ENCODE measurements around the gene LDAH. TPM values are rescaled to one million over a fixed set of nuclear protein-coding genes. Genes with fewer than 3 reads are reported as not detected.

LDAH gene
- total and polyA plus RNA-seq, 2 experiments from 2014 or later: 15.2 to 21.1 TPM

DNA sequence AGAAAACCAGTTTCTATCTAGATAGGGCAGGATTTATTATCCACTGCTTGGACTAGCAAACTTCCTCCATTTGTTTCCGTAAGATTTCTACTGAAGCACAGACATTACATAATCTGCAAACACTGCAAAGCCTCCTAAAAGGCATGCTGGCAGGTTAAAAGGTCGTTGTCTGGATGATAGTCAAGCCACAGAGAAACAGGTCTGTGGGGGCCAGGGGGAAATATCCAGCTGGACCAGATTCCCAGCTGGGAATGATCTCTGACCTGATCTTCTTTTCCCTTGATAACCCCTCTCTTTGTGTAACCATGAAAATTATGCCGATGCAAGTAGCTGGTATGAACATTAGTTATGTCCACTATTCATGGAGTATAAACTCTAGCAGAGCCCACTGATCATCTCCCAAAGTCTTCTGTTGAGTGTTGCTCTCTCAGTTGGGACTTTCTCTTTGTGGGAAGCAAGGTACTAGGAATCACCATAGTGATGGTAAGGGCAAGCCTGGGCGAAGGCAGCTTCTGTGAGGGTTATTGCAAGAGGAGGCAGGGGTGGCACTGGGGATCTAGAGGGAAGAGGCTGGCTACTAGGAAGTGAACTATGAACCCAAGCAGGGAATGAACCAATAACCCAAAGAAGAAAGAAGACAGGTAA, 94.7 kb downstream of the LDAH start:
- TF ChIP-seq CTCF (IDR thresholded peaks at IDR 0.05; ENCODE audit: low read depth, low read length): no peak
- Histone ChIP-seq H3K9me3 (ENCODE audit: low read depth) (no peaks in the 10 kb centered on the region), H3K4me1 (ENCODE audit: low read depth) (peaks cover 10% of the 10 kb centered on the region), H3K36me3 (no peaks in the 10 kb centered on the region), H3K27ac (peak overlapping the region; percentile 70), H3K27me3 (no peaks in the 10 kb centered on the region), H3K4me3 (no peak overlapping the region)
- DNase-seq (ENCODE audit: low read depth in 1 of 2, low spot score in 1 of 2): peak; percentile 22 to 31

DNA sequence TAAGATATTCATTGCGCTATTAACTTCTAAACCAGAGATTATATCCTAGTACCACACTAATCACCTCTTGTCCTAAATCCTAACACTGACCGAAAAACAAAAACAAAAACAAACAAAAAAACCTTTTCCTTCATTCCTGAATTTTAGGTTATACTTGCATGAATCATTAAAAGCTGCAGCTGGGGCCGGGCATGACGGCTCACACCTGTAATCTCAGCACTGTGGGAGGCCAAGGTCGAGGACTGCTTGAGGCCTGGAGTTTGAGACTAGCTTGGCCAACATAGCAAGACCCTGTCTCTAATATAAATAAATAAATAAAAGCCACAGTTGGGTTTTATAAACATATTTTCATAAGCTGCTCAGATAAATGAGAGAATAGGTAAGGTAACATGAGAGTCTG, 96.0 kb downstream of the LDAH start:
- H3K36me3 ChIP-seq: no peaks in the 10 kb centered on the region
- H3K27ac ChIP-seq: no peak overlapping the region
- TF ChIP-seq CTCF (IDR thresholded peaks at IDR 0.05; ENCODE audit: low read depth, low read length): no peak
- no peak overlapping the region for H3K4me3 ChIP-seq
- H3K27me3 ChIP-seq: no peaks in the 10 kb centered on the region
- no peaks in the 10 kb centered on the region for H3K9me3 ChIP-seq (ENCODE audit: low read depth)
- H3K4me1 ChIP-seq (ENCODE audit: low read depth): peaks cover 10% of the 10 kb centered on the region
- no peak for DNase-seq (ENCODE audit: low read depth in 1 of 2, low spot score in 1 of 2)

DNA sequence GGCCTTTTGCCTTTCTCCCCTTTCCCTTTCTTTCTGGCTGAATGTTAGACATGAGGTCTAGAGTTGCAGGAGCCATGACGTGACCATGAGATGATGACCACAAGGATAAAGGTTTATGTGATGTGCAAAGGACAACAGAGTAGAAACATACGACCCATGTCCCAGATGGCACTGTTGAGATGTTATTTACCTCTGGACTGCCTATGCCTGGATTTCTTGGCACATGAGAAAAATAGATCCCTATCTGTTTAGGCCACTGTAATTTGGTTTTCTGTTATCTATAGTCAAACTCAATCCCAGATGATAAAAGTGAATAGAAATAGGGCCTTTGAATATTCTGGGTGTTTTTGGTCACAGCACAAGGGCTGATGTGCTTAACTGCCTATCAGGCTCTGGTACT, 97.1 kb downstream of the LDAH start:
- no peak for TF ChIP-seq CTCF (IDR thresholded peaks at IDR 0.05; ENCODE audit: low read depth, low read length)
- H3K27ac ChIP-seq: no peak overlapping the region
- H3K36me3 ChIP-seq: no peaks in the 10 kb centered on the region
- no peaks in the 10 kb centered on the region for H3K27me3 ChIP-seq
- DNase-seq (ENCODE audit: low read depth in 1 of 2, low spot score in 1 of 2): no peak
- no peaks in the 10 kb centered on the region for H3K9me3 ChIP-seq (ENCODE audit: low read depth)
- H3K4me1 ChIP-seq (ENCODE audit: low read depth): peaks cover 10% of the 10 kb centered on the region
- no peak overlapping the region for H3K4me3 ChIP-seq

DNA sequence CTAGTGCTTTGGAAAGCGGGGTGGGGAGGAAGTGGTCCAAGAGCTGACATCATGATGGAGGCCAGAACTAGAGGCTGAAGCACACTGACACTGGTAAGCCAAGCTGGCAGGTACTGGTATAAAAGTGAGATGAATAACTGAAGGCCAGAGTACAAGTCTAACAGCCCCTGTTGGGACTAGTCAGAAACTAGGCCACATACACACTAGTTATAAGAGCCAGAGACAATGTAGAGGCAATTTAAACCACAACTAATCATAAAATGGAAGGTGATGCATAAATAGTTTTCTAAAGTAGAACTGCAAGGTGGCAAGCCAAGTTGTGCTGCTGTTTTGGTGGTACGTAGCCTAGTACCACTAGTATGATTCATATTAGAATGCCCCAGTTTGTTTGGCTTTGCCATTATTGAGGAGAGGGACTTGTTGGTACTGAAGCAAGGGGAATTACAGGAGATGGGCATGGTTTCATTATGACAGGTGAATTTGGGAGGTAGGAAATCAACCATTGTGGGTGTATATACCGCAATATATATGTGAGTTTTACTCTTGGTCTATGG, 98.3 kb downstream of the LDAH start:
- H3K27ac ChIP-seq: no peak overlapping the region
- H3K4me3 ChIP-seq: no peak overlapping the region

GRCh38 chr2:20723543-20723942, 99.4 kb downstream of the LDAH start:
- no peaks in the 10 kb centered on the region for H3K36me3 ChIP-seq
- H3K27ac ChIP-seq: no peak overlapping the region
- TF ChIP-seq CTCF (IDR thresholded peaks at IDR 0.05; ENCODE audit: low read depth, low read length): no peak
- no peaks in the 10 kb centered on the region for H3K9me3 ChIP-seq (ENCODE audit: low read depth)
- H3K4me1 ChIP-seq (ENCODE audit: low read depth): peaks cover 8% of the 10 kb centered on the region
- no peak overlapping the region for H3K4me3 ChIP-seq
- no peak for DNase-seq (ENCODE audit: low read depth in 1 of 2, low spot score in 1 of 2)
- H3K27me3 ChIP-seq: no peaks in the 10 kb centered on the region

More for the DNA sequence above, 98.3 kb downstream of the LDAH start:
- Histone ChIP-seq H3K36me3 (no peaks in the 10 kb centered on the region), H3K9me3 (ENCODE audit: low read depth) (no peaks in the 10 kb centered on the region), H3K4me1 (ENCODE audit: low read depth) (peaks cover 10% of the 10 kb centered on the region), H3K27me3 (no peaks in the 10 kb centered on the region)
- TF ChIP-seq CTCF (IDR thresholded peaks at IDR 0.05; ENCODE audit: low read depth, low read length): no peak
- no peak for DNase-seq (ENCODE audit: low read depth in 1 of 2, low spot score in 1 of 2)
